Progenitor cell of endocrine pancreas (in vitro differentiated cells): ENCODE results near the gene IPMK. TPM values are rescaled to one million over a fixed set of nuclear protein-coding genes. Genes with fewer than 3 reads are reported as not detected.

Experiments
- DNase-seq: peaks from one replicate; pipeline ENCODE4 v3.0.0; 2021; ENCODE audit warnings: low spot score; ENCODE audit not compliant: unreplicated experiment
- H3K27ac Mint-ChIP-seq: 2 replicates; pipeline ENCODE4 v1.8.0; 2021; ENCODE audit warnings: mild to moderate bottlenecking, moderate library complexity, mixed read lengths
- H3K27me3 Mint-ChIP-seq: 2 replicates; pipeline ENCODE4 v1.8.0; 2021; ENCODE audit warnings: mixed read lengths
- H3K36me3 Mint-ChIP-seq: 2 replicates; pipeline ENCODE4 v1.8.0; 2022; ENCODE audit warnings: mixed read lengths; ENCODE audit not compliant: insufficient read depth
- H3K4me1 Mint-ChIP-seq: 2 replicates; pipeline ENCODE4 v1.8.0; 2021; ENCODE audit warnings: low read depth, mixed read lengths
- H3K4me3 Mint-ChIP-seq: 2 replicates; pipeline ENCODE4 v1.8.0; 2021; ENCODE audit warnings: low read depth, mild to moderate bottlenecking, moderate library complexity, mixed read lengths
- H3K9me3 Mint-ChIP-seq: 2 replicates; pipeline ENCODE4 v1.8.0; 2021; ENCODE audit warnings: low read depth, mixed read lengths
- CTCF ChIP-seq: fragments of 200-600 bp; sonication (generic); IDR thresholded peaks from one replicate; pipeline ENCODE4 v1.5.0; 2021; ENCODE audit warnings: antibody characterized with exemption, mild to moderate bottlenecking; ENCODE audit not compliant: unreplicated experiment
- total RNA-seq: library from RNA; stranded (reverse); gene quantifications from 2 replicates; pipeline ENCODE4 v1.2.1, GENCODE V29; 2021

Gene IPMK
- total RNA-seq, 1 donor from 2014 or later, result 5.7 TPM

GRCh38 chr10:58225654-58226053 is 42.0 kb downstream of the IPMK start:
- no peak for DNase-seq
- Mint-ChIP-seq H3K36me3 (peaks cover 16% of the 10 kb centered on the region), H3K4me1 (peaks cover 2% of the 10 kb centered on the region), H3K9me3 (peaks cover 1% of the 10 kb centered on the region), H3K27ac (no peak overlapping the region), H3K4me3 (no peak overlapping the region), H3K27me3 (no peaks in the 10 kb centered on the region)
- no peak for TF ChIP-seq CTCF

- DNase-seq, result no peak
- no peak overlapping the region for H3K27ac Mint-ChIP-seq
- peaks cover 2% of the 10 kb centered on the region for H3K36me3 Mint-ChIP-seq
- H3K9me3 Mint-ChIP-seq, result no peaks in the 10 kb centered on the region
- TF ChIP-seq CTCF, result no peak
- H3K4me1 Mint-ChIP-seq, result peaks cover 2% of the 10 kb centered on the region
- H3K27me3 Mint-ChIP-seq, result no peaks in the 10 kb centered on the region
- no peak overlapping the region for H3K4me3 Mint-ChIP-seq
Observed at GRCh38 chr10:58220769-58221451, 46.8 kb downstream of the IPMK start.

GRCh38 chr10:58219875-58220274 is 47.8 kb downstream of the IPMK start:
- Mint-ChIP-seq H3K27ac (no peak overlapping the region), H3K36me3 (peaks cover 4% of the 10 kb centered on the region), H3K27me3 (no peaks in the 10 kb centered on the region), H3K9me3 (no peaks in the 10 kb centered on the region), H3K4me1 (no peaks in the 10 kb centered on the region), H3K4me3 (no peak overlapping the region)
- DNase-seq, result no peak
- no peak for TF ChIP-seq CTCF

- no peak overlapping the region for H3K4me3 Mint-ChIP-seq
- peaks cover 4% of the 10 kb centered on the region for H3K36me3 Mint-ChIP-seq
- no peak overlapping the region for H3K27ac Mint-ChIP-seq
- DNase-seq, result no peak
- peaks cover 2% of the 10 kb centered on the region for H3K4me1 Mint-ChIP-seq
- TF ChIP-seq CTCF, result no peak
- H3K27me3 Mint-ChIP-seq, result no peaks in the 10 kb centered on the region
- H3K9me3 Mint-ChIP-seq, result no peaks in the 10 kb centered on the region
Observed at GRCh38 chr10:58217612-58218011, 50.1 kb downstream of the IPMK start.

GRCh38 chr10:58212622-58213021 is 55.1 kb downstream of the IPMK start:
- Mint-ChIP-seq H3K27ac (no peak overlapping the region), H3K36me3 (peaks cover 8% of the 10 kb centered on the region), H3K9me3 (peaks cover 3% of the 10 kb centered on the region), H3K4me1 (peaks cover 2% of the 10 kb centered on the region), H3K4me3 (no peak overlapping the region), H3K27me3 (no peaks in the 10 kb centered on the region)
- TF ChIP-seq CTCF, result no peak
- DNase-seq, result no peak
